HT1080 (cell line): ENCODE measurements around the gene EDIL3. TPM values are rescaled to one million over a fixed set of nuclear protein-coding genes. Genes with fewer than 3 reads are reported as not detected.
"Not testable (repeated sequence)": the region's sequence is repeated elsewhere in the genome, so short reads cannot be mapped to it uniquely, and the experiment has no call there.

ENCODE experiments used
- DNase-seq: peaks from one replicate; pipeline ENCODE4 v3.0.0-alpha.2; 2015; ENCODE audit warnings: low read depth
- total RNA-seq: library from RNA; depleted of rRNA; stranded (reverse); fragments of >200 nt; shearing (Covaris generic); gene quantifications from 2 replicates; pipeline ENCODE4 v1.2.3, GENCODE V29; 2014

Gene EDIL3
- total RNA-seq, 1 experiment from 2014 or later, result 2.4 TPM

DNA sequence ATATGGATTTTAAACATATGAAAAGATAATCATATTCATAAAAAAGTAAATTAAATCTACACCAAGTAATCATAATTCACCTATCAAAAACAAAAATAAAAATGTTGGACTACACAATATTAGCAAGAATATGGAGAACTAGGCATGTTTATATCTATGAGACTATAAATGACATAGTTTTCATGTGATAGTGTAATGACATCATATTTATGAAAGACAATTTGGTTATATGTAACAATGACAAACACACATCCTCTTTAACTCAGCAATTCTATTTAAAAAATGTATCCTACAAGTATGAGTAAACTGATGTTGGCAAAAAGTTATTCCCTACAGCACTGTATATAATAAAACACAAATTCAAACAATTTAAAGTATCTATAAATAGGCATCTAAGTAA, 312.3 kb downstream of the EDIL3 start:
- no peak for DNase-seq

DNA sequence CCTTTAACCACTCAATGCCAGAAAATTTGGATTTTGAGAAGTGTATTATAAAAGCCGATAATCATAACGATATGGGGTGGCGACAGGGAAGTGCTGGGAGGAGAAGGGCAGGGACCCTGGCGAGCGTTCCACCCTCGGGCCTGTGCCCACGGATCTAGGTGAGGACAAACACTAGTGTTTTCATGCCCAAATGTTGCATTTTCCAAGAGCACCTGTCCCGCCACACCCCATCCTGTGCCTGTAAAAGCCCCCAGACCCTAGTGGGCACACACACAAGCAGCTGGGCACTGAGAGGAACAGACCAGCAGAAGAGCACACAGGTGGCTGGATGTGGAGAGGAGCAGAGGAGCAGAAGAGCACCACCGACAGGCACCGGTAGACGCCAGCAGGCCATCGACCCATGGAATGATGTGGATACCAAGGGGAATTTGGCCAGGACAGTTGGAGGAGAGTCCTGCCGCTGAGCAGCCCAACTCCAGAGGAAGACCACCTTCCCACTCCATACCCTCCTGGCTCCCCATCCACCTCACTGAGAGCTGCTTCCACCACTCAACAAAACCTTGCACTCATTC, 315.0 kb downstream of the EDIL3 start:
- DNase-seq, result no peak

- no peak for DNase-seq
Measured at GRCh38 chr5:84063041-84063440, 321.6 kb downstream of the EDIL3 start.

GRCh38 chr5:84059672-84060071, 325.0 kb downstream of the EDIL3 start:
- no peak for DNase-seq

DNA sequence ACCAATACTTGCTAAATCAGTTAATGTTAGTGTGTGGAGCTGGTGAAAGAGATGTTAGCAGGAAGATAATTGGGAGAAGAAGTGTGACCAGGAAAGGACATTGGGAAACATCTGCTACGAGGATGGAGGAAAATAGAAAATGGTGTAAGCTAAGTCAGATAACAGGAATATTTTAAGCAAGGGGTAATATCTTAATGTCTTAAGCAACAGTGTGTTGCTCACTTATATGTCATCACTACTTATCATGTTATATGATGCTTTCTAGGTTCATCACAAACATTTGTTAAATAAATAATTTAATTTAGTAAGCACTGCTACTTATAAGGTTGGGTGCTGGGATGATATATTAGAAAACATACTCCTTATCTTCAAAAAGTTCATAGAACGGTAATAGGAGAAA, 326.1 kb downstream of the EDIL3 start:
- DNase-seq, result no peak

- DNase-seq, result no peak
Measured at GRCh38 chr5:84057211-84057610, 327.5 kb downstream of the EDIL3 start.

DNA sequence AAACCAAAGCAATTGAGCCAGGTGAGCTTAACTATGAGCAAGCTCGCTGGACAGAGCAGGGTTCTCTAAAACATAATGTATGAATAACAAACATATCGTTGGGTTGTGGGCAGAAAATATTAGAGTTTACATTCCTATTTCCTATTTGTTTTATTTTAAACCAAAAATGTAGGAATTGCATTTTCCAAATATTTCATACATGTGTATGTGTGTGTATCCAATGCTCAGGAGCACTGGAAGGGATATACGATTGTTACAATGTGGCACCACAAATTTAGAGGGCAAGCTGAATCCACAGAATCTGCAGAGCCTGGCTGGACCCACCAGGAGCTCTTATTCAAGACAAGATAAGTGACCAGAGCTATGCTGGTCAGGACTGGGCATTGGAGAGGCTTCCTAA, 338.7 kb downstream of the EDIL3 start:
- no peak for DNase-seq

- DNase-seq, result no peak
Measured at GRCh38 chr5:84036842-84037241, 347.8 kb downstream of the EDIL3 start.

DNA sequence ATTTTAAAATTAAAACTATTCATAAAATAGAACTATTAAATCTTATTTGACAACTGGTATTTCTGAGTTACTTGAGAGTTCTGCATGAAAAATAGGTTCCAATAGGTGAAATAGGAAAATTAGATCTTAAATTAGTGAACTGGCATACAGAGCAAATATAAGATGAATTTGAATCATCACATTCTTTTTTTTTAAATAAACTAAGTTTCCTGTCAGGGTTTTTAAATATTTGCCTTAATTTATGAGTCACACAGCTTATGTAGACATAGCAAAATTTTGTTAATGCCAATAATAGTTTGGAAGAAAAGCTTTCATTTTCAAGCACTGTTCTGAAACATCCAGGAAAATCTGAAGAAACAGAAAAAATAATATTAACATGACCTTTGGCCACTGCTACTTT, 352.4 kb downstream of the EDIL3 start:
- peak; percentile 1 for DNase-seq

- peak; percentile 44 for DNase-seq
Measured at GRCh38 chr5:84028093-84028492, 356.6 kb downstream of the EDIL3 start.

DNA sequence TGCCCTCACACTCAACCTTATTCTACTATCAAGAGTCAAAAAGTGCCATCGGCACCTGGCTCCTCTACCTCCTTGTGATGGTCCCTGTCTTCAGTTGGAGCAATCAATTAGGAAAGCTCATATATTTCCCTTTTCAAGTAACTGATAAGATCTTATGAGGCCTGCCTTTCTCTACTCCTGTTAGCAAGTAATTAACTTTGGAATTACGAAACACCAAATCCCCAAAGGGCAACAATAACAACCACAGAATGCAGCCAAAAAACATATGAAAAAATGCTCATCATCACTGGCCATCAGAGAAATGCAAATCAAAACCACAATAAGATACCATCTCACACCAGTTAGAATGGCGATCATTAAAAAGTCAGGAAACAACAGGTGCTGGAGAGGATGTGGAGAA, 366.2 kb downstream of the EDIL3 start:
- not testable (repeated sequence) for DNase-seq

DNA sequence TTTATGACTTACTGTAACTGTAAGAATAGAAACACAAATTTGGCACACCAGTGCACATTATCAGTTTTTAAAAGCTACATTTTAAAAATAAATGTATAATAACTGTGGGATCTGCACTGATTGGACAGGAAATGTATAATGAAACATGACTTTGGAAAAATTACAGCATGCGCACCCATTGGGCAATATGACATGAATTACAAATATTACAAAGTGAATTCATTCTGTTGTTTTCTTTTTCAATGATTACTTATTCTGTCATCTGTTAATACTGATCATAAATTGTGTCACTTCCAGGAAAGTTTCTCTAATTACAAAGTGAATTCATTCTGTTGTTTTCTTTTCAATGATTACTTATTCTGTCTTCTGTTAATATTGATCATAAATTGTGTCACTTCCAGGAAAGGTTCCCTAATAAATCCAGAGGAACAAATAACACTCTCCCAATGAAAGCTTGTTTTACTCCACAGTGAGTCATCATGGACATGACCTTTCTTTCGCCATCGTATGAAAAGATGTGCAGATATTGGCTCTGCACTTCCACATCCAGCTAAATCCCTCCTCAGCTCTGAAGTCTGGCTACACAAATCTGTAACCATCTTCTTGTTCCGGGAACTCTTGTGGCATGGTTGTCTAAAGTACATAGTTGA, 367.0 kb downstream of the EDIL3 start:
- DNase-seq, result no peak

- no peak for DNase-seq
Measured at GRCh38 chr5:84016085-84016484, 368.6 kb downstream of the EDIL3 start.

- DNase-seq, result no peak
Measured at GRCh38 chr5:84014966-84015365, 369.7 kb downstream of the EDIL3 start.

DNA sequence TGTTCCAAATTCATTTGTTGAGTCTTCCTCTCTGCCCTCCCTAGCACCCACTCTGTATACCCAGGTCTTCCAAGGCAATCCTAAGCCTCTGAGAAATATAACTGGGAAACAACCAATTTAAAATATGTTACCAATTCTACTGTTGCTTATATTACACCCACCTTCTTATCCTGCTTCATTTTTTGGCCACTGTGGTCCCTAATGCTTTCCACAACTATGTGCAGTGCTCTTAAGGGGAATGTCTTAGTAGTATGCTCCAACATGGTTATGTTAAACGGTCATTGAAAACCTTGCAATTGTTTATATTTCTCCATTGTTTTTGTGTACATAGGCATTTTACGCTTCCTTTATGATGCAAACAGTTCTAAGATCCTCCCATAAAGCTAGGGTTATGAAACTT, 390.9 kb downstream of the EDIL3 start:
- no peak for DNase-seq

- no peak for DNase-seq
Measured at GRCh38 chr5:83991566-83992224, 393.0 kb downstream of the EDIL3 start.

DNA sequence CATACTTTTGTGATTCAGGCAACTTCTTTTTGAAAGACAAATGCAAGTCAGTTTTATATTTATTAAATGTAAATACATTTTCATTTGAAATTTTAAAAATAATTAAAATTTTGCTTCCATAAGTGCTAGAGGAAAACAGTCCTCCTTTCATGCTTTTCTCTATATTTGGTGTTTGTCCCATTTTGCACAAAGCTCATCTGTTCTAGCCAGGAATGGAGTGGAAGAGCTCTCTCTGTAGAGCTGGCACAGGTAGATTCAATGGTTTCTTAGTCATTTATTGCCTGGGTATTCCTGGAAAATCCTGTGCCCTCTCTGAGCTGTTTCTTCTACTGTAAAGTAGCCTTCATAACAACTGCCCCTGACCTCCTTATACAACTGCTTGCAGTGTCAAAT, 396.4 kb downstream of the EDIL3 start:
- no peak for DNase-seq

DNA sequence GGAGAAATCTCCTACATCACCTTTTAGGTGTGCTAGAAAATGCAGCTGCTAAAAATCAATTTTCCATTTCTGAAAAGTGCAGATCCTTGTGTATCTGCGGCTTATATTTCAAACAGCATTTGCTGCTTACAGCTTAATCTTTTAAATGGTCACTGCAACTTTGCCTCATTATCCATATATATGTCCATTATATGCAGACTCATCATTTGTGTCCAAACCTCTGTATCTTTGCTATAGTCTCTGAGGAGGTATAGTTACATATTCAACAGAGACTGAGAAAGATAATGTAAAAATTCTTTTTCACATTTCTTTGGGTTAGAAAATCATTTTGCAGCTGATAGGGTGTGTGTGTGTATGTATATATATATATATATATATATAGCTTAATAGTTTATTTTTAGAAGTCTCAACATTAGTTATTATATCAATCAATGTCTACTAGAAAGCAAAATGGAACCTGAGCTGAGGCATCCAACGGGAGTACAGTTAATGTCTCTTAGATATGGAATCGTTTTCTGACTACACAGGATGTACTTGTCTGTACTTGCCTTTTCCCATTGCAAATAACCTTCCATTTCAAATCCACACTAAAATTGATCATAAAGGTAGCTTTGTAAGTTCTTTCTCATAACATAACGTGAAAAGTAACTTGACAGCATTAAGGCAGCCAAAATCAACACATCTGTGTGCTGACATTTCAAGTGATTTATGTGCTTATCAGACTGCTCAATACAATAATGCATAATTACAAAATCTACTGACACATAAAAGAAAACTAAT, 397.0 kb downstream of the EDIL3 start:
- DNase-seq, result no peak

GRCh38 chr5:83983852-83984251, 400.8 kb downstream of the EDIL3 start:
- no peak for DNase-seq

DNA sequence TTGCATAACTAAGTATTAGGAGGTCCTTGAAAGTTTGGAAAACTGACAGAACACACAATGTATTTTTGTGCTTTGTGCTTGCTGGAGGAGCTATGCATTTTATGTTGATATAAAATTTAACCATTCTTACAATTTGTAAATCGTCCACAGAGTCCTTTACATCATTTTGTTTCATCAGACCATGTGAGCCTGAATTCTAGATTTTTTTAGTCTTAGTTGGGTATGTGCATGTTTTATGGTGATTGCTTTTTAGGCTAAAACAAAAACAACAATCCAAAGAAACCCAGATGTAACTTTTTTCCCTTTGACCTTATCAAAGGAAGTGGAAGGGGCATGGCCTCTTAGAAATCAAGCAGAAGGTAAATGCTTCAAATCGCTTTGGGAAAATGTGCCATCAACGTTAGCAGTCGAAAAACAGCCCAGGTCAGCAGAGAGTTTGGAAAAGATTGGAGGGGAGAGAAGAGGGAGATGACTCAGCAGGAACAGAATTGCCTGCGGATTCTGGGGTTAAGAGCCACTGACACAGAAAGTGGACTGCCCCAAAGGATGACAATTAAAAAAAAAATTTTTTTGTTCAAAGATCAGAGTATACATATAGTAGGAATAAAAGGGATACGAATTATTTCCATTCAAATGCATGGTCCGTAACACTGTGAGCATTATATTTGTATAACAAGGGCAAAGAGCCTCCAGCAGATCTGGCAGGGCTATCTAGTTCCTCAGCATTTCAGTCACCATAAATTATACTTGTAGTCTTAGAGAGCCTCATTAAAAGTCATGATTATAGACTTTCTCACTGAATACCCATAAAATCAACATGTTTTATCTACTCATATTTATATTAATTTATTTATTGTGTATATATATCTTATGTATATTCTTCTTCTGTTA, 410.5 kb downstream of the EDIL3 start:
- peak; percentile 3 for DNase-seq

- no peak for DNase-seq
Measured at GRCh38 chr5:83972909-83973308, 411.8 kb downstream of the EDIL3 start.
